Measurements from ENCODE around the gene ATRAID.

ATRAID gene

DNA sequence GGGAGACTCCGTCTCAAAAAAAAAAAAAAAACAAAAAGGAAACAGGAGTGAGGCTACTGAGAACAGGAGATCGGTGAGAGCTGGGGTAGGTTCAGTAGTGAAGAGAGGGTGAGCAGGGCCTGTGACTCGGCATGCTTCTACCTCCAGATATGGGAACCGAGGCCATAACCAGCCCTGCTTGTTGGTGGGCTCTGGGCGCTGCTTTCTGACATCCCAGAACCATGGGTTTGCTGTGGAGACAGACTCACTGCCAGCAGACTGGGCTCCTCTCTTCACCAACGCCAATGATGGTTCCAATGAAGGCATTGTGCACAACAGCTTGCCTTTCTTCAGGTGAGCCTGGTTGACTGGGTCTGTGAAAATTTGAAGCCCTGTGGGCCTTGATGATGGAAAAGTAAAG lies 11.6 kb downstream of the ATRAID start:
- no peaks in the 10 kb centered on the region for H3K27me3 Mint-ChIP-seq
- H3K4me3 Mint-ChIP-seq = no peak overlapping the region
- peaks cover 11% of the 10 kb centered on the region for H3K4me1 Mint-ChIP-seq (ENCODE audit: low read depth)
- H3K27ac Mint-ChIP-seq = no peak overlapping the region
- peaks cover 23% of the 10 kb centered on the region for H3K36me3 Mint-ChIP-seq
- no peaks in the 10 kb centered on the region for H3K9me3 Mint-ChIP-seq (ENCODE audit: low read depth)

DNA sequence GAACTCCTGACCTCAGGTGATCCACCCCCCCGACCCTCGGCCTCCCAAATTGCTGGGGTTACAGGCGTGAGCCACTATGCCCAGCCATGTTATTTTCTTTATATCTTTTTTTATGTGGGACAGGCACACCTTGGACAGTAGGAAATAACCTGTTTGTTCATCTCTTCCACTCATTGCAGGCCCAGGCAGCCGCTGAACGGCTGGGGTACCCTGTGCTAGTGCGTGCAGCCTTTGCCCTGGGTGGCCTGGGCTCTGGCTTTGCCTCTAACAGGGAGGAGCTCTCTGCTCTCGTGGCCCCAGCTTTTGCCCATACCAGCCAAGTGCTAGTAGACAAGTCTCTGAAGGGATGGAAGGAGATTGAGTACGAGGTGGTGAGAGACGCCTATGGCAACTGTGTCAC lies 13.7 kb downstream of the ATRAID start:
- Mint-ChIP-seq H3K27me3 (no peaks in the 10 kb centered on the region), H3K9me3 (ENCODE audit: low read depth) (no peaks in the 10 kb centered on the region), H3K27ac (no peak overlapping the region), H3K36me3 (peaks cover 18% of the 10 kb centered on the region), H3K4me1 (ENCODE audit: low read depth) (no peaks in the 10 kb centered on the region), H3K4me3 (no peak overlapping the region)

DNA sequence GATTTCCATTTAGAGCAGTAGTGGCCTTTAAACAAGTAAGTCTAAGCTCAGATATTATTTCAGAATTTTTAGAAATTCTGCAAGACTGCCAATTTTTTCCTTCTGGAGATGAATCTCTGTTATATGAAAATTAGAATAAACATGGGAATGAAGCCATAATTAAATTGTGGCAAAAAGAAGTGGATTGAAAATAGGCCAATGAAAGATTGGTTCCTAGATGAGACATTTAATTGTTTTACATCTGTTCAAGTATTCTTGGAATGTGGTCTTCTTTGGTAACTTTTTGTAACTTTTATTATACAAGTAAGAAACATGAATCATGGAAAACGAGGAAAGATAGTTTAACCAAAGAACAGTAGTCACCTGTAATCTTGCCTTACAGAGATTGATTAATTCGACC lies 15.7 kb downstream of the ATRAID start:
- Mint-ChIP-seq H3K4me3 (no peak overlapping the region), H3K9me3 (ENCODE audit: low read depth) (no peaks in the 10 kb centered on the region), H3K27me3 (no peaks in the 10 kb centered on the region), H3K27ac (no peak overlapping the region), H3K4me1 (ENCODE audit: low read depth) (no peaks in the 10 kb centered on the region), H3K36me3 (peaks cover 16% of the 10 kb centered on the region)

DNA sequence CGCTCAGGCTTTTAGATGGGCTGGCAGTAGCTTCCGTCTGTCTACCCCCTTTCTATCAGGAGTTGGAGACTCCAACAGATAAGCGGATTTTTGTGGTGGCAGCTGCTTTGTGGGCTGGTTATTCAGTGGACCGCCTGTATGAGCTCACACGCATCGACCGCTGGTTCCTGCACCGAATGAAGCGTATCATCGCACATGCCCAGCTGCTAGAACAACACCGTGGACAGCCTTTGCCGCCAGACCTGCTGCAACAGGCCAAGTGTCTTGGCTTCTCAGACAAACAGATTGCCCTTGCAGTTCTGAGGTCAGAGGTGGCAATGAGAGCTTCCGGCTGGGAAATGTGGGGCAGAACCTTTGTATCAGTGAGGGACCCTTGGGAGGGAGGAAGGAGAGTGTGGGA lies 20.1 kb downstream of the ATRAID start:
- Mint-ChIP-seq H3K27ac (no peak overlapping the region), H3K27me3 (no peaks in the 10 kb centered on the region), H3K4me1 (ENCODE audit: low read depth) (no peaks in the 10 kb centered on the region), H3K9me3 (ENCODE audit: low read depth) (no peaks in the 10 kb centered on the region), H3K4me3 (no peak overlapping the region), H3K36me3 (peaks cover 7% of the 10 kb centered on the region)

DNA sequence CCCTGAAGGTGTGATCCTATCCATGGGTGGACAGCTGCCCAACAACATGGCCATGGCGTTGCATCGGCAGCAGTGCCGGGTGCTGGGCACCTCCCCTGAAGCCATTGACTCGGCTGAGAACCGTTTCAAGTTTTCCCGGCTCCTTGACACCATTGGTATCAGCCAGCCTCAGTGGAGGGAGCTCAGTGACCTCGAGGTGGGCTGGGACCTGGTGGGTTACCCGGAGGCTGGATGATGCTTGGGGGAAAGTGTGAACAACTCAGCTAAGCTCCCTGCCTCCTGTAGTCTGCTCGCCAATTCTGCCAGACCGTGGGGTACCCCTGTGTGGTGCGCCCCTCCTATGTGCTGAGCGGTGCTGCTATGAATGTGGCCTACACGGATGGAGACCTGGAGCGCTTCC lies 21.5 kb downstream of the ATRAID start:
- Mint-ChIP-seq H3K4me3 (no peak overlapping the region), H3K36me3 (peaks cover 3% of the 10 kb centered on the region), H3K4me1 (ENCODE audit: low read depth) (no peaks in the 10 kb centered on the region), H3K27ac (no peak overlapping the region), H3K9me3 (ENCODE audit: low read depth) (no peaks in the 10 kb centered on the region), H3K27me3 (no peaks in the 10 kb centered on the region)

DNA sequence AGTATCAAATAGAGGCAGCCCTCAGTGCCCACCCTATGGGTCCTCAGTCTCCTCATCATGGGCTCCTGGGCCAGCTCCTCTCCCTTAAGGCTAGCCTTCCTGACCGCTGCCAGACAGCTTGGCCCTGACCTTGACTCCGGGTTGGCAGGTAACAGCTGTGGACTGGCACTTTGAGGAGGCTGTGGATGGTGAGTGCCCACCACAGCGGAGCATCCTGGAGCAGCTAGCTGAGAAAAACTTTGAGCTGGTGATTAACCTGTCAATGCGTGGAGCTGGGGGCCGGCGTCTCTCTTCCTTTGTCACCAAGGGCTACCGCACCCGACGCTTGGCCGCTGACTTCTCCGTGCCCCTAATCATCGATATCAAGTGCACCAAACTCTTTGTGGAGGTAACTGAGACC lies 24.3 kb downstream of the ATRAID start:
- H3K9me3 Mint-ChIP-seq (ENCODE audit: low read depth) = no peaks in the 10 kb centered on the region
- no peaks in the 10 kb centered on the region for H3K27me3 Mint-ChIP-seq
- H3K4me1 Mint-ChIP-seq (ENCODE audit: low read depth) = no peaks in the 10 kb centered on the region
- H3K27ac Mint-ChIP-seq = no peak overlapping the region
- H3K36me3 Mint-ChIP-seq = peaks cover 3% of the 10 kb centered on the region
- H3K4me3 Mint-ChIP-seq = no peak overlapping the region

DNA sequence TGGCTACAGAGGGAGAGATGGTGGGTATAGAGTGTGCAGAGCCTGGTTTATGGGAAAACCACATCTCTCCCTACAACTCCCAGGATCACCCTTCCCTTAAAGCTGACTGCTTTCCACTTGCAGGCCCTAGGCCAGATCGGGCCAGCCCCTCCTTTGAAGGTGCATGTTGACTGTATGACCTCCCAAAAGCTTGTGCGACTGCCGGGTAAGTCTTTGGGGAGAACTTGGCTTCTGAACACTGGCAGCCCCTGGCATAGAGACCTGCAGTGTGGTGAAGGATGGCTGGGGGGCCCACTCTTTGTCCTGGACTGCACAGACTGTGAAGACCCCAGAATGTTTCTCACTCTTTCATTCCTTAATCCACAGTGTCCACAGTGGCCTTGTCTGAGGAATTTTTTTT lies 24.8 kb downstream of the ATRAID start:
- H3K9me3 Mint-ChIP-seq (ENCODE audit: low read depth) = no peaks in the 10 kb centered on the region

DNA sequence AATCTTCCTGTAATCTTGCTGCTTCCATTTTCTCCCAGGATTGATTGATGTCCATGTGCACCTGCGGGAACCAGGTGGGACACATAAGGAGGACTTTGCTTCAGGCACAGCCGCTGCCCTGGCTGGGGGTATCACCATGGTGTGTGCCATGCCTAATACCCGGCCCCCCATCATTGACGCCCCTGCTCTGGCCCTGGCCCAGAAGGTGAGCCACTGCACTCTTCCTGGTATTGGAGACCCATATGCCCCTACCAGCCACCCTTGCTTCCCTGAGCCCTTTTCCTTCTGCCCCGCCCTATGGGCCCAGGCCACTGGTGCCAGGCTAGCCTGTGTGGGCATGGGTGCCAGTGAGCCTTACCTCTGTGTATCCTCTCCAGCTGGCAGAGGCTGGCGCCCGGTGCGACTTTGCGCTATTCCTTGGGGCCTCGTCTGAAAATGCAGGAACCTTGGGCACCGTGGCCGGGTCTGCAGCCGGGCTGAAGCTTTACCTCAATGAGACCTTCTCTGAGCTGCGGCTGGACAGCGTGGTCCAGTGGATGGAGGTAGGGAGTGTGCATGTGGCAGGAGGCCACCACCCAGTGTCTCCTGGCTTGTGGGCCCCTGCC lies 25.6 kb downstream of the ATRAID start:
- H3K9me3 Mint-ChIP-seq (ENCODE audit: low read depth) = no peaks in the 10 kb centered on the region
- peaks cover 2% of the 10 kb centered on the region for H3K4me1 Mint-ChIP-seq (ENCODE audit: low read depth)
- H3K27ac Mint-ChIP-seq = no peak overlapping the region
- H3K4me3 Mint-ChIP-seq = no peak overlapping the region
- no peaks in the 10 kb centered on the region for H3K27me3 Mint-ChIP-seq
- H3K36me3 Mint-ChIP-seq = no peaks in the 10 kb centered on the region

More for the DNA sequence above, 24.8 kb downstream of the ATRAID start:
- Mint-ChIP-seq H3K4me3 (no peak overlapping the region), H3K36me3 (no peaks in the 10 kb centered on the region), H3K4me1 (ENCODE audit: low read depth) (peaks cover 2% of the 10 kb centered on the region), H3K27me3 (no peaks in the 10 kb centered on the region), H3K27ac (no peak overlapping the region)

DNA sequence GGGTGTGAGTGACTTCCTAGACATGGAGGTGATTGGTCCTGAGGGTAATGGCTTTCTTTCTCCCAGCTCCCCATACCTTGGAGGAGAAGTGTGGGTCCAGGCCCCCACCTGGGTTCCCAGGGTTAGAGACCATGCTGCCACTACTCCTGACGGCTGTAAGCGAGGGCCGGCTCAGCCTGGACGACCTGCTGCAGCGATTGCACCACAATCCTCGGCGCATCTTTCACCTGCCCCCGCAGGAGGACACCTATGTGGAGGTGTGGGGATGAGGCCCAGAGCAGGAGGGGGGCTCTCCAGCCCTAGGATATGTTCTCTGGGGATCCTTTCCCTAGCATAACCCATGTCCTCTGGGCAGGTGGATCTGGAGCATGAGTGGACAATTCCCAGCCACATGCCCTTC lies 27.1 kb downstream of the ATRAID start:
- H3K4me3 Mint-ChIP-seq = no peak overlapping the region
- H3K27me3 Mint-ChIP-seq = no peaks in the 10 kb centered on the region
- H3K27ac Mint-ChIP-seq = no peak overlapping the region
- no peaks in the 10 kb centered on the region for H3K36me3 Mint-ChIP-seq
- no peaks in the 10 kb centered on the region for H3K9me3 Mint-ChIP-seq (ENCODE audit: low read depth)
- peaks cover 2% of the 10 kb centered on the region for H3K4me1 Mint-ChIP-seq (ENCODE audit: low read depth)

DNA sequence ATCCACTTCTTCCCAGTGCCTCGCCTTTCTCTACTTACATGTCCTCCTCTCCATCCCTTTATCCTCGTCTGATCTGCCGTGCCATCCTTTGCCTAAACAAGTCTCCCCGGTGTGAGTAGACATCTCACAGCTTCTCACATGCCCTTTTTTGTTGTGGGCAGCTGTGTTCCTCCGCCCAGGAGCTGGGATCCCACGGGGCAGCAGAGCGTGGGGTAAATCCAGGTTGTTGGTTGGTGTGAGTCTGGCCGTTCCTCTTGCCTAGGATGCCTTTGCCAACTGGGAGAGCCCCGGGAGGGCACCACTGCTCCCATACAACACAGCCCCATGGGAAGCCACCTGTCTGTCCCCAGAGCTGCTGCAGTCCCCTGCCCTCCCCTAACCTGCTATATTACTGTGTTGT lies 28.6 kb downstream of the ATRAID start:
- no peaks in the 10 kb centered on the region for H3K9me3 Mint-ChIP-seq (ENCODE audit: low read depth)
- peaks cover 2% of the 10 kb centered on the region for H3K4me1 Mint-ChIP-seq (ENCODE audit: low read depth)
- H3K27me3 Mint-ChIP-seq = no peaks in the 10 kb centered on the region
- H3K36me3 Mint-ChIP-seq = no peaks in the 10 kb centered on the region
- no peak overlapping the region for H3K4me3 Mint-ChIP-seq
- no peak overlapping the region for H3K27ac Mint-ChIP-seq

DNA sequence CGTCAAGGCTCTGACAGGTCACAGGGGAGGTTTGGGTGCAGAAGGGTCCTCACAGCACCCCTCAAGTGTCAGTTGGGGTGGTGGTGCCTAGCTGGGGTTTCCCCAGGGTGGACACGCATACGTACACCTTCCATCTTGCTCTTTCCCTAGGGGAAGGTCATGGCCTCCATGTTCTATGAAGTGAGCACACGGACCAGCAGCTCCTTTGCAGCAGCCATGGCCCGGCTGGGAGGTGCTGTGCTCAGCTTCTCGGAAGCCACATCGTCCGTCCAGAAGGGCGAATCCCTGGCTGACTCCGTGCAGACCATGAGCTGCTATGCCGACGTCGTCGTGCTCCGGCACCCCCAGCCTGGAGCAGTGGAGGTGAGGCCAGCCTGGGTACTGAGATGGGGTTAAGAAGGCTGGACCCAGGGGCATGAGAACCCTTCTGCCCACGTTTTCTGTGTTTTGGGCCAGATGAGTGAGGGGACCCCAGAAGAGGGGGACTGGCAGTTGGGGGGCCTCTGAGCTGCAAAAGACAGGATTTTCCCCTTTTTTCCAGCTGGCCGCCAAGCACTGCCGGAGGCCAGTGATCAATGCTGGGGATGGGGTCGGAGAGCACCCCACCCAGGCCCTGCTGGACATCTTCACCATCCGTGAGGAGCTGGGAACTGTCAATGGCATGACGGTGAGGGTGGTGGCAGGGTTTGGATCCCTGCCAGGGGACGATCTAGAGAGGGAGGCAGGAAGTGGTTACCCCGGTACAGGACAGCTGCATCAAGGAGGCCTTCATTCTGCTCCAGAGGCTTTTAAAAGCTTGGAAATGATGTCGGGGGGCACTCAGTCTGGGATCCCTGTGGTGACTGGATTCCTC lies 30.1 kb downstream of the ATRAID start:
- Mint-ChIP-seq H3K4me1 (ENCODE audit: low read depth) (peaks cover 2% of the 10 kb centered on the region), H3K27me3 (no peaks in the 10 kb centered on the region), H3K9me3 (ENCODE audit: low read depth) (no peaks in the 10 kb centered on the region), H3K36me3 (no peaks in the 10 kb centered on the region), H3K27ac (no peak overlapping the region), H3K4me3 (no peak overlapping the region)

DNA sequence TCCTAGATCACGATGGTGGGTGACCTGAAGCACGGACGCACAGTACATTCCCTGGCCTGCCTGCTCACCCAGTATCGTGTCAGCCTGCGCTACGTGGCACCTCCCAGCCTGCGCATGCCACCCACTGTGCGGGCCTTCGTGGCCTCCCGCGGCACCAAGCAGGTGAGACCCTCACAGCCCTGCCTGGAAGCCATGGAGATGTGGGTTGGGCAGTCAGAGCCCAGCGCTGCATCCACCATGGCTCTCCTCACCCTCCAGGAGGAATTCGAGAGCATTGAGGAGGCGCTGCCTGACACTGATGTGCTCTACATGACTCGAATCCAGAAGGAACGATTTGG lies 30.7 kb downstream of the ATRAID start:
- Mint-ChIP-seq H3K27me3 (no peaks in the 10 kb centered on the region), H3K36me3 (no peaks in the 10 kb centered on the region), H3K4me1 (ENCODE audit: low read depth) (peaks cover 2% of the 10 kb centered on the region), H3K27ac (no peak overlapping the region), H3K4me3 (no peak overlapping the region), H3K9me3 (ENCODE audit: low read depth) (no peaks in the 10 kb centered on the region)

DNA sequence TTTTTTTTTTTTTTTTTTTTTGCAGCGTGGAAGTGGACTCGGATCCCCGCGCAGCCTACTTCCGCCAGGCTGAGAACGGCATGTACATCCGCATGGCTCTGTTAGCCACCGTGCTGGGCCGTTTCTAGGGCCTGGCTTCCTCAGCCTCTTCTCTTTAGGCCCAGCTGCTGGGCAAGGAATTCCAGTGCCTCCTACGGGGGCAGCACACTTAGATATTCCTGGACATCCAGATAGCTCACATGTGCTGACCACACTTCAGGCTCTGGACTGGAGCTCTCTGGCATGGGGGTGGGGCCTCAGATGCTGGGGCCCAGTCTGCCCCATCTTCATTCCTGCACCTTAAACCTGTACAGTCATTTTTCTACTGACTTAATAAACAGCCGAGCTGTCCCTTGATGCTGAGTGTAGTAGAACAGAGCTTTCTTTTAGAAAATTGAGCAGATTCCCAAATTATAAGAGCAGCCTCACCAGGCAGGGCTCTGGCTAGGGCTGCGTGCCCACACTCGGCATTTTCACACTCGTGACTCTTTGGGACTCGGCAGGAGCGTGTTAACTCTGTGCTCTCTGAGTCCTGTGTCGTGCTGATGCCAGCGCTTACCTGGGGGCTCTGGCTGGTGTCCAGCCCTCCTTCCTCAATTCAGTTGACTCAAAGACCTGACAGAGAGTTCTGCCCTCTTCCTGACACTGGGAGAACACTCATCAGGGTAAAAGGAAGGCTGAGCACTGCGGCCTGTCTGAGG lies 31.7 kb downstream of the ATRAID start:
- Mint-ChIP-seq H3K9me3 (ENCODE audit: low read depth) (no peaks in the 10 kb centered on the region), H3K27me3 (no peaks in the 10 kb centered on the region), H3K4me3 (no peak overlapping the region), H3K27ac (no peak overlapping the region), H3K4me1 (ENCODE audit: low read depth) (peaks cover 2% of the 10 kb centered on the region), H3K36me3 (no peaks in the 10 kb centered on the region)

DNA sequence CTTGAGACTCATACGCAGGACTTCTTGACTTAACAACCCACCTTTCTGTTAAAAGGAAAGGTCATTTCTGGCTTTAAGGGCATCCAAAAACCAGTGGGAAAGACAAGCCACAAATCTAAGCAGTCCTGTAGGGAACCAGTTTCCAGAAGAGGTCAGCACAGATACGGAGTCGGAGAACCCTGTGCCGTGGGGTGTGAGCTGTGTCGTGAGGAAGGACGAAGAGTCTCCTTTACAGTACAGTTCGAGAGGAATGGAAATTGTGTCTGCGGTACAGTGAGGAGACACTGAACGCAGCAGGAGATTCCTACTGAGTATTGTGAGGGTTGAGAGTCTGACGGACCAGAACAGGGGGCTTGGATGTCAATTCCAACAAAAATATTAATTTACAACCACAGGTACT lies 33.3 kb downstream of the ATRAID start:
- H3K4me3 Mint-ChIP-seq = no peak overlapping the region
- H3K27ac Mint-ChIP-seq = no peak overlapping the region
- peaks cover 2% of the 10 kb centered on the region for H3K4me1 Mint-ChIP-seq (ENCODE audit: low read depth)
- no peaks in the 10 kb centered on the region for H3K9me3 Mint-ChIP-seq (ENCODE audit: low read depth)
- no peaks in the 10 kb centered on the region for H3K27me3 Mint-ChIP-seq
- no peaks in the 10 kb centered on the region for H3K36me3 Mint-ChIP-seq

DNA sequence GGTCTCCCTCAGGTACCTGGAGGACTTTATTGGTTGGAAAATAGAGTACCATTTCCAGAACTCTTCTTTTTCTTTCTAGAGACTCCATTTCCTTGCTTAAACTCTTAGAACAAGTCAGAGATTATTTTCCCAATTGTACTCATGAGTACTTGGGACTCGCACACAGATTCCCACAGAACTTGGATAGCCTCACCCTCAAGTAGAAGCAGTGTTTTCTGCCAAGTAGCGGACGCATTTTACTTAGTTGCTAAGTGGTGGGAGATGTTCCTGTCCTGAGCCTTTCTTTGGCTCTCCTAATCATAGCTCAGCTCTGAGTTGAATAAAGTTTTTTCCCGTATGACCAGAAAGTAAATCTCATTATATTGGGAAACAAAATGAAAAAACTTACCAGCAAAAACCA lies 33.8 kb downstream of the ATRAID start:
- no peak overlapping the region for H3K4me3 Mint-ChIP-seq
- no peaks in the 10 kb centered on the region for H3K27me3 Mint-ChIP-seq
- H3K4me1 Mint-ChIP-seq (ENCODE audit: low read depth) = peaks cover 2% of the 10 kb centered on the region
- no peaks in the 10 kb centered on the region for H3K9me3 Mint-ChIP-seq (ENCODE audit: low read depth)
- no peaks in the 10 kb centered on the region for H3K36me3 Mint-ChIP-seq
- no peak overlapping the region for H3K27ac Mint-ChIP-seq

Measured in activated naive CD8-positive, alpha-beta T cell (primary cell).